Endothelial cell of umbilical vein (primary cell): ENCODE measurements around the gene MIF4GD. TPM values are rescaled to one million over a fixed set of nuclear protein-coding genes. Genes with fewer than 3 reads are reported as not detected.

Experiments
- BruUV-seq: library from RNA; stranded (reverse); fragments of 400-500 nt; replicated peaks from 2 replicates; lab custom pipeline; 2021; lab: Mats Ljungman, UMichigan
- CTCF ChIA-PET: fragments of 300-600, 350-600 bp; sonication (Branson Sonifier 250); formaldehyde crosslinking; loops from one replicate; lab custom pipeline; 2021; ENCODE audit warnings: antibody characterized with exemption, inconsistent platforms; lab: Charles Lee
- POLR2A ChIA-PET: fragments of 300-600, 350-600 bp; sonication (Branson Sonifier 250); formaldehyde crosslinking; loops from one replicate; lab custom pipeline; 2021; ENCODE audit warnings: antibody characterized with exemption, inconsistent platforms; lab: Charles Lee
- DNase-seq: peaks from one replicate; pipeline ENCODE4 v3.0.0-alpha.2; 2011; ENCODE audit warnings: low read depth, low spot score
- FAIRE-seq: peaks from 2 replicates; lab custom pipeline; 2011; peaks lifted over from hg19 to GRCh38; lab: Jason Lieb, UNC
- H2AFZ ChIP-seq: 2 replicates; pipeline ENCODE4 v1.6.0; 2012; ENCODE audit warnings: low read depth, low read length, control low read depth, inconsistent platforms
- H3K27ac ChIP-seq: 2 replicates; pipeline ENCODE4 v1.5.1; 2011; ENCODE audit warnings: low read depth, mild to moderate bottlenecking, control low read depth, low read length, moderate library complexity; ENCODE audit not compliant: insufficient read depth
- H3K27me3 ChIP-seq, 2 experiments: 2 replicates each; pipeline versions ENCODE4 v1.6.0 to v1.6.1; 2011; ENCODE audit warnings: low read length in 2 of 2, mixed read lengths in 1 of 2; ENCODE audit not compliant: control insufficient read depth in 2 of 2, insufficient read depth in 2 of 2
- H3K36me3 ChIP-seq, 2 experiments: 2 replicates in 1 of 2; 3 replicates in 1 of 2; pipeline ENCODE4 v1.5.1; 2011; ENCODE audit warnings: low read length in 2 of 2, mild to moderate bottlenecking in 1 of 2, moderate library complexity in 1 of 2; ENCODE audit not compliant: control insufficient read depth in 2 of 2, insufficient read depth in 2 of 2; ENCODE audit errors: extremely low read depth in 1 of 2
- H3K4me1 ChIP-seq: 3 replicates; pipeline ENCODE4 v1.5.1; 2011; ENCODE audit warnings: mild to moderate bottlenecking, low read length; ENCODE audit not compliant: control insufficient read depth, insufficient read depth; ENCODE audit errors: extremely low read depth
- H3K4me2 ChIP-seq: 2 replicates; pipeline ENCODE4 v1.6.1; 2011; ENCODE audit warnings: low read length, control low read depth, mixed read lengths; ENCODE audit not compliant: insufficient read depth
- H3K4me3 ChIP-seq, 3 experiments: fragments of 200-600 bp in 1 of 3; sonication (generic), shearing (Covaris generic) in 1 of 3; replicated peaks in 1 of 3; 2 replicates each; pipeline ENCODE4 v1.5.1; 2011 to 2016; ENCODE audit warnings: control low read depth in 3 of 3, low read length in 3 of 3, mild to moderate bottlenecking in 2 of 3, inconsistent platforms in 1 of 3, low read depth in 1 of 3, moderate library complexity in 1 of 3; ENCODE audit not compliant: insufficient read depth in 1 of 3
- H3K79me2 ChIP-seq: 2 replicates; pipeline ENCODE4 v1.6.0; 2012; ENCODE audit warnings: low read length, inconsistent platforms; ENCODE audit not compliant: control insufficient read depth, insufficient read depth
- H3K9ac ChIP-seq: replicated peaks from 2 replicates; pipeline ENCODE3; 2011; ENCODE audit warnings: low read length, control low read depth; ENCODE audit not compliant: insufficient read depth; ENCODE audit errors: extremely low read depth
- H3K9me1 ChIP-seq: replicated peaks from 3 replicates; pipeline ENCODE4 v1.6.0; 2011; ENCODE audit warnings: mild to moderate bottlenecking, low read length; ENCODE audit not compliant: control insufficient read depth, insufficient read depth; ENCODE audit errors: extremely low read depth
- H3K9me3 ChIP-seq: replicated peaks from 2 replicates; pipeline ENCODE4 v1.5.1; 2012; ENCODE audit warnings: low read length, inconsistent platforms; ENCODE audit not compliant: control insufficient read depth, insufficient read depth
- H4K20me1 ChIP-seq: replicated peaks from 2 replicates; pipeline ENCODE3; 2011; ENCODE audit warnings: mild to moderate bottlenecking, low read length; ENCODE audit not compliant: control insufficient read depth, insufficient read depth; ENCODE audit errors: extremely low read depth
- EZH2 ChIP-seq: IDR thresholded peaks from 2 replicates; pipeline ENCODE4 v1.6.1; 2012; ENCODE audit warnings: borderline replicate concordance, low read depth, mild to moderate bottlenecking, moderate library complexity, low read length, inconsistent platforms; ENCODE audit not compliant: severe bottlenecking
- FOS ChIP-seq: IDR thresholded peaks from 2 replicates; pipeline ENCODE4 v1.6.1; 2011; ENCODE audit warnings: mild to moderate bottlenecking, low read length, moderate library complexity, borderline replicate concordance; ENCODE audit not compliant: insufficient read depth
- GATA2 ChIP-seq: IDR thresholded peaks from 2 replicates; pipeline ENCODE4 v1.7.0; 2011; ENCODE audit warnings: low read depth, mild to moderate bottlenecking, moderate library complexity, mixed read lengths, low read length; ENCODE audit not compliant: insufficient read length, insufficient read depth
- JUN ChIP-seq: IDR thresholded peaks from 2 replicates; pipeline ENCODE4 v1.6.1; 2011; ENCODE audit warnings: borderline replicate concordance, low read depth; ENCODE audit not compliant: insufficient read length, insufficient read depth
- MYC ChIP-seq: IDR thresholded peaks from one replicate; pipeline ENCODE4 v1.6.1; 2011; ENCODE audit warnings: mild to moderate bottlenecking, low read depth, low read length
- POLR2A ChIP-seq: IDR thresholded peaks from 2 replicates; pipeline ENCODE4 v1.6.1; 2012; ENCODE audit warnings: low read depth, mild to moderate bottlenecking, control low read depth, low read length
- POLR2AphosphoS5 ChIP-seq: IDR thresholded peaks from 2 replicates; pipeline ENCODE4 v1.6.1; 2012; ENCODE audit warnings: low read depth, mild to moderate bottlenecking, control low read depth, low read length, moderate library complexity; ENCODE audit not compliant: insufficient read depth
- dilution Hi-C: fragments of 300-500 bp; cut with MboI; formaldehyde crosslinking; loops from one replicate; pipeline ENCODE4 v1.15.0; 2019; ENCODE audit warnings: low sequenced_read_pairs; ENCODE audit not compliant: extremely low pct_ligation_motif_present
- intact Hi-C: fragments of 100-400 bp; cut with micrococcal nuclease; formaldehyde crosslinking; loops from one replicate; pipeline ENCODE4 v1.10.0; 2022
- polyA plus RNA-seq, 4 experiments: library from polyadenylated mRNA; depleted of rRNA in 3 of 4; stranded (reverse) in 3 of 4; unstranded in 1 of 4; fragments of >200 nt; gene quantifications; 2 replicates each; pipeline versions ENCODE4 v1.2.1 to v1.2.3, GENCODE V29; 2011 to 2012; ENCODE audit warnings: missing spikeins in 1 of 4
- total RNA-seq: library from RNA; stranded (reverse); gene quantifications from 2 replicates; pipeline ENCODE4 v1.2.3, GENCODE V29; 2021
- TF ChIP-seq, protein P1 (sequence below), 2 donors: IDR thresholded peaks; 1 replicate in 1 of 2; 2 replicates in 1 of 2; pipeline ENCODE4 v1.5.1; 2011; ENCODE audit warnings: low read length in 2 of 2, mild to moderate bottlenecking in 2 of 2, moderate library complexity in 2 of 2, control low read depth in 1 of 2, inconsistent platforms in 1 of 2, low read depth in 1 of 2; ENCODE audit not compliant: insufficient read depth in 1 of 2; ENCODE audit errors: extremely low read depth in 1 of 2
- TF ChIP-seq, protein P2 (sequence below): IDR thresholded peaks from 2 replicates; pipeline ENCODE4 v1.6.1; 2011; ENCODE audit not compliant: insufficient read depth, insufficient read length

MIF4GD gene
- total and polyA plus RNA-seq, 2 donors (not counting 3 experiments of a cell fraction or from before 2014, with no cell fraction given) = 12.4 to 35.7 TPM

DNA sequence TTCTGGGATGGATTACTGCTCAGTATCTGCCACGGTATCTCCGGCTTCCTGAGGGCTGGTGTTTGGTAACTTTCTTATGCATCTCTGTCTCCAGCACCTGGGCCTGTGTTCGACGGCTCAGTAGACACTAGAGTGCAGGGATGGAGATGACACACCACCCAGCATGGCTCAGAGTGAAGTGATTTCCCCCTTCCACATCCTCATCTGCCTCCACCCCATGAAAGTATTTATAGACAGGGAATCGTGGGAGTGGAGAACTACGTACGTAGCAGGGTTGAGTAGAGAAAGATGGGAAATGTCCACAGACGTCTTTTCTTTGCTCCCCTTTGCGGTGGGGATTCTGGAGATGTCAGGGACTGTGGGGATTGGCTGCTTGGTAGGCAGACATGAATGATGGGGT, 30.0 kb upstream of the MIF4GD start:
- Histone ChIP-seq H3K27ac (no peak overlapping the region), H2AFZ (no peak overlapping the region), H3K27me3 (no peaks in the 10 kb centered on the region), H3K36me3 (no peaks in the 10 kb centered on the region), H3K9ac (no peak overlapping the region), H3K9me3 (no peaks in the 10 kb centered on the region), H3K4me2 (no peak overlapping the region), H3K79me2 (no peaks in the 10 kb centered on the region), H3K4me3 (no peak overlapping the region), H3K9me1 (no peaks in the 10 kb centered on the region), H3K4me1 (no peaks in the 10 kb centered on the region), H4K20me1 (no peaks in the 10 kb centered on the region)
- no peak for DNase-seq
- TF ChIP-seq POLR2A (no peak), FOS (no peak), JUN (no peak), POLR2AphosphoS5 (no peak), EZH2 (no peak), MYC (no peak), GATA2 (no peak)
- TF ChIP-seq, protein P1, sequence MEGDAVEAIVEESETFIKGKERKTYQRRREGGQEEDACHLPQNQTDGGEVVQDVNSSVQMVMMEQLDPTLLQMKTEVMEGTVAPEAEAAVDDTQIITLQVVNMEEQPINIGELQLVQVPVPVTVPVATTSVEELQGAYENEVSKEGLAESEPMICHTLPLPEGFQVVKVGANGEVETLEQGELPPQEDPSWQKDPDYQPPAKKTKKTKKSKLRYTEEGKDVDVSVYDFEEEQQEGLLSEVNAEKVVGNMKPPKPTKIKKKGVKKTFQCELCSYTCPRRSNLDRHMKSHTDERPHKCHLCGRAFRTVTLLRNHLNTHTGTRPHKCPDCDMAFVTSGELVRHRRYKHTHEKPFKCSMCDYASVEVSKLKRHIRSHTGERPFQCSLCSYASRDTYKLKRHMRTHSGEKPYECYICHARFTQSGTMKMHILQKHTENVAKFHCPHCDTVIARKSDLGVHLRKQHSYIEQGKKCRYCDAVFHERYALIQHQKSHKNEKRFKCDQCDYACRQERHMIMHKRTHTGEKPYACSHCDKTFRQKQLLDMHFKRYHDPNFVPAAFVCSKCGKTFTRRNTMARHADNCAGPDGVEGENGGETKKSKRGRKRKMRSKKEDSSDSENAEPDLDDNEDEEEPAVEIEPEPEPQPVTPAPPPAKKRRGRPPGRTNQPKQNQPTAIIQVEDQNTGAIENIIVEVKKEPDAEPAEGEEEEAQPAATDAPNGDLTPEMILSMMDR (IDR thresholded peaks at IDR 0.05; ENCODE audit: extremely low read depth in 1 of 2, insufficient read depth in 1 of 2, low read depth in 1 of 2, low read length in 2 of 2) = no peak
- TF ChIP-seq, protein P2, sequence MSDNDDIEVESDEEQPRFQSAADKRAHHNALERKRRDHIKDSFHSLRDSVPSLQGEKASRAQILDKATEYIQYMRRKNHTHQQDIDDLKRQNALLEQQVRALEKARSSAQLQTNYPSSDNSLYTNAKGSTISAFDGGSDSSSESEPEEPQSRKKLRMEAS = no peak
- no TSS peak for BruUV-seq
- dilution Hi-C loops (no loop called here), intact Hi-C loops (no loop called here)
- ChIA-PET POLR2A (no interaction called here), CTCF (interaction anchor here (0.8 to 1.3 kb wide), 2 partner anchors 20 to 30 kb away, joined by 3 to 4 read pairs; partner anchors contain the start of gene MIF4GD)
- FAIRE-seq = no peak
